Measurements from ENCODE around the gene STK35. TPM values are rescaled to one million over a fixed set of nuclear protein-coding genes. Genes with fewer than 3 reads are reported as not detected.
"Not testable (repeated sequence)": the region's sequence is repeated elsewhere in the genome, so short reads cannot be mapped to it uniquely, and the experiment has no call there.

STK35 gene
- total RNA-seq, 2 donors from 2014 or later: 25.8 to 26.7 TPM

DNA sequence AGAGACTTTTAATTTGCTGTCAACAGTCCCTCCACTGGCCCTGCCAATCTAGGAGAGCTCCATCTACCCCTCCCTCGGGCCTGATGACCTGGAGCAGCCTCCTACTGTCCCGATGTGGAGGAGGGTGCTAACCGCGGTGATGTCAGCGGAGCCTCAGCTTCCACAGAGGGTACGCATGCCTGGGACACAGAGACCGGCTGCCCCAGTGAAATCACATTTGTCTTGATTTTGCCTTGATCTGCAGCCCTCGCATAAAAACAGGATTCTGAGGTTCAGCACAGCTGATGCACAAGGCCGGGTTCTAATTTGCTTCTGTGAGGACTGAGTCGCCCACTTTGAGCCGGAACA, 77.6 kb downstream of the STK35 start:
- Histone ChIP-seq H3K9me3 (no peaks in the 10 kb centered on the region), H3K27ac (no peak overlapping the region), H3K36me3 (no peaks in the 10 kb centered on the region), H3K27me3 (no peaks in the 10 kb centered on the region), H3K4me3 (no peak overlapping the region), H3K9ac (ENCODE audit: low read depth in 2 of 2, low read length in 2 of 2) (no peak overlapping the region), H3K4me1 (no peaks in the 10 kb centered on the region)
- no peak for DNase-seq
- TF ChIP-seq, protein P1, sequence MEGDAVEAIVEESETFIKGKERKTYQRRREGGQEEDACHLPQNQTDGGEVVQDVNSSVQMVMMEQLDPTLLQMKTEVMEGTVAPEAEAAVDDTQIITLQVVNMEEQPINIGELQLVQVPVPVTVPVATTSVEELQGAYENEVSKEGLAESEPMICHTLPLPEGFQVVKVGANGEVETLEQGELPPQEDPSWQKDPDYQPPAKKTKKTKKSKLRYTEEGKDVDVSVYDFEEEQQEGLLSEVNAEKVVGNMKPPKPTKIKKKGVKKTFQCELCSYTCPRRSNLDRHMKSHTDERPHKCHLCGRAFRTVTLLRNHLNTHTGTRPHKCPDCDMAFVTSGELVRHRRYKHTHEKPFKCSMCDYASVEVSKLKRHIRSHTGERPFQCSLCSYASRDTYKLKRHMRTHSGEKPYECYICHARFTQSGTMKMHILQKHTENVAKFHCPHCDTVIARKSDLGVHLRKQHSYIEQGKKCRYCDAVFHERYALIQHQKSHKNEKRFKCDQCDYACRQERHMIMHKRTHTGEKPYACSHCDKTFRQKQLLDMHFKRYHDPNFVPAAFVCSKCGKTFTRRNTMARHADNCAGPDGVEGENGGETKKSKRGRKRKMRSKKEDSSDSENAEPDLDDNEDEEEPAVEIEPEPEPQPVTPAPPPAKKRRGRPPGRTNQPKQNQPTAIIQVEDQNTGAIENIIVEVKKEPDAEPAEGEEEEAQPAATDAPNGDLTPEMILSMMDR (IDR thresholded peaks at IDR 0.05): no peak
- intact Hi-C loops (cut with DNase I): no loop called here

GRCh38 chr20:2179949-2180348, 78.3 kb downstream of the STK35 start:
- DNase-seq: no peak
- H3K27ac ChIP-seq: no peak overlapping the region
- intact Hi-C loops (cut with DNase I): no loop called here
- no peaks in the 10 kb centered on the region for H3K27me3 ChIP-seq
- no peak overlapping the region for H3K4me3 ChIP-seq
- no peak overlapping the region for H3K9ac ChIP-seq (ENCODE audit: low read depth in 2 of 2, low read length in 2 of 2)
- TF ChIP-seq, protein P1 (IDR thresholded peaks at IDR 0.05): no peak
- H3K4me1 ChIP-seq: no peaks in the 10 kb centered on the region
- H3K36me3 ChIP-seq: no peaks in the 10 kb centered on the region
- no peaks in the 10 kb centered on the region for H3K9me3 ChIP-seq

DNA sequence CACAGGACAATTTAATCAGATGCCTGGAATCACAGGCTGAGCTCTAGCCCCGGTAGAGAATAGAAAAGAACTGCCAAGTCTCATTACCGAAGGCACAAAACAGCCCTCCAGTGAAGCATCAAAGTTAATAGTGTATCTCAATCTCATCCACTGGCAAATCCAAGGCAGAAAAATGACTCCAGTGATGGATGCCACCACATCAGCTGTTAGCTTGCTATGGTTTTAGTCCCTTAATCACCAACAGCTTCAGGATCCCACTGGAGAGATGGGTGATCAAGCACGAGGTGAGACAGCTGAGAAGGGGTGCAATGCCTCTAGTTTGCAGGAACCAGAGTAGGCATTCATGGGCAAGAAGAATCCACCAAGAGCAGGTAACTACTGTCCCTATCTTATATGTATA, 81.8 kb downstream of the STK35 start:
- Histone ChIP-seq H3K9me3 (no peaks in the 10 kb centered on the region), H3K4me3 (no peak overlapping the region), H3K27ac (no peak overlapping the region), H3K36me3 (no peaks in the 10 kb centered on the region), H3K27me3 (no peaks in the 10 kb centered on the region), H3K4me1 (no peaks in the 10 kb centered on the region), H3K9ac (ENCODE audit: low read depth in 2 of 2, low read length in 2 of 2) (no peak overlapping the region)
- DNase-seq: no peak
- TF ChIP-seq, protein P1 (IDR thresholded peaks at IDR 0.05): no peak
- intact Hi-C loops (cut with DNase I): no loop called here

GRCh38 chr20:2184933-2185332, 83.3 kb downstream of the STK35 start:
- H3K27ac ChIP-seq; DNase-seq; H3K4me1 ChIP-seq; H3K4me3 ChIP-seq; H3K36me3 ChIP-seq; H3K9ac ChIP-seq (ENCODE audit: low read depth in 2 of 2, low read length in 2 of 2); intact Hi-C loops (cut with DNase I); H3K27me3 ChIP-seq; H3K9me3 ChIP-seq: not testable (repeated sequence)

DNA sequence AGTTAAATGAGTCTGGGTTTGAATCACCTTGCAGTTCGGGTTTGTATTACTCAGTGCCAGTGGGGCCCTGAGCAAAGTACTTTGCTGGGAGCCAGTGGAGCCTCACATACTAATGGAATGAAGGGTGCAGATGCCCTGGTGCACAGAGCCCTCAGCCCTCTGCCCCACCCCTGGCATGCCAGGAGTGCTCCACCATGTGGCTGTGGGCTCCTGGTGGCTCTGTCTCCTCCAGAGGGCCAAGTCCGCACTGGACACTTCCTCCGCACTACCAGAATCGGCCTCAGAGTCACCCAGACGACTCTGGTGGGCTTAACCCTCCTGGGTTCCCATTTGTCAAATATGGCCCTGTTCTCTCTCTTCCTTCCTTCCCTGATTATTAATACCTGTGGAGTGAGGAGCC, 94.0 kb downstream of the STK35 start:
- Histone ChIP-seq H3K4me1 (no peaks in the 10 kb centered on the region), H3K4me3 (no peak overlapping the region), H3K36me3 (no peaks in the 10 kb centered on the region), H3K9me3 (no peaks in the 10 kb centered on the region), H3K9ac (ENCODE audit: low read depth in 2 of 2, low read length in 2 of 2) (no peak overlapping the region), H3K27ac (no peak overlapping the region), H3K27me3 (no peaks in the 10 kb centered on the region)
- TF ChIP-seq, protein P1 (IDR thresholded peaks at IDR 0.05): no peak
- DNase-seq: no peak
- intact Hi-C loops (cut with DNase I): no loop called here

- no peak overlapping the region for H3K27ac ChIP-seq
- H3K4me3 ChIP-seq: no peak overlapping the region
- intact Hi-C loops (cut with DNase I): no loop called here
- TF ChIP-seq, protein P1 (IDR thresholded peaks at IDR 0.05): no peak
- no peaks in the 10 kb centered on the region for H3K36me3 ChIP-seq
- no peak for DNase-seq
- no peak overlapping the region for H3K9ac ChIP-seq (ENCODE audit: low read depth in 2 of 2, low read length in 2 of 2)
- H3K27me3 ChIP-seq: no peaks in the 10 kb centered on the region
- no peaks in the 10 kb centered on the region for H3K9me3 ChIP-seq
- no peaks in the 10 kb centered on the region for H3K4me1 ChIP-seq
Measured at GRCh38 chr20:2197166-2197565, 95.5 kb downstream of the STK35 start.

Other genes with a start within 250 kb of the STK35 start
- 10 to 100 TPM in 1 of 2 donors, 1 to 10 TPM in 1; 9.8 to 12.2 TPM for gene SIRPA, start 206.4 kb upstream of the STK35 start, total RNA-seq
- not detected for gene PDYN, start 107.8 kb upstream of the STK35 start, total RNA-seq
- gene TGM3, start 194.2 kb downstream of the STK35 start, total RNA-seq: under 1 TPM; 0.27 to 0.82 TPM

Data from colonic mucosa (tissue), 4 donors.